GM23338 (cell line): ENCODE results near the gene ELF5.

Experiments
- CREB1 ChIP-seq: fragments of 250-450 bp; sonication (Bioruptor Pico); IDR thresholded peaks from 2 replicates; pipeline ENCODE4 v1.5.0; 2020; ENCODE audit warnings: low read depth, mild to moderate bottlenecking, moderate library complexity
- CTCF ChIP-seq, 2 experiments: fragments of 200-600 bp in 1 of 2; sonication (generic) in 1 of 2; conservative IDR thresholded peaks; 2 replicates each; pipeline versions ENCODE4 v1.5.1 to v1.6.1; 2016 to 2017; ENCODE audit warnings: antibody characterized with exemption in 2 of 2, low read depth in 2 of 2, mild to moderate bottlenecking in 2 of 2, moderate library complexity in 1 of 2
- ETS1 ChIP-seq: IDR thresholded peaks from 2 replicates; pipeline ENCODE4 v1.6.1; 2016; ENCODE audit warnings: antibody characterized with exemption
- EZH2 ChIP-seq: fragments of 200-600 bp; sonication (generic); IDR thresholded peaks from one replicate; pipeline ENCODE4 v1.8.0; 2017; ENCODE audit warnings: antibody characterized with exemption, mild to moderate bottlenecking, low read depth; ENCODE audit not compliant: unreplicated experiment
- EZH2phosphoT487 ChIP-seq: fragments of 200-600 bp; sonication (generic); IDR thresholded peaks from one replicate; pipeline ENCODE4 v1.8.1; 2018; ENCODE audit warnings: antibody characterized with exemption; ENCODE audit not compliant: unreplicated experiment
- POLR2AphosphoS5 ChIP-seq: IDR thresholded peaks from 2 replicates; pipeline ENCODE4 v1.6.1; 2016; ENCODE audit warnings: antibody characterized with exemption, low read depth

GRCh38 chr11:34493468-34493867 lies 20.1 kb downstream of the ELF5 start:
- TF ChIP-seq CTCF (conservative IDR thresholded peaks at IDR 0.05; ENCODE audit: low read depth in 2 of 2) (no peak), POLR2AphosphoS5 (no peak), EZH2 (no peak), CREB1 (CRISPR knock-in tag) (no peak), EZH2phosphoT487 (no peak), ETS1 (no peak)
